Activated naive CD4-positive, alpha-beta T cell treated with anti-CD3 and anti-CD28 coated beads for 36 hours (primary cell): ENCODE measurements around the gene CDKN2AIPNL. TPM values are rescaled to one million over a fixed set of nuclear protein-coding genes. Genes with fewer than 3 reads are reported as not detected.

Source experiments
- CTCF ChIA-PET: fragments of 350-600 bp; sonication (Branson Sonifier 250); formaldehyde crosslinking; loops from one replicate; lab custom pipeline; 2021; ENCODE audit warnings: antibody characterized with exemption; lab: Charles Lee
- DNase-seq: peaks from one replicate; pipeline ENCODE4 v3.0.0-alpha.2; 2020
- H3K27ac Mint-ChIP-seq: one replicate; pipeline ENCODE4 v1.8.0; 2021; ENCODE audit warnings: mild to moderate bottlenecking, mixed read lengths
- H3K27me3 Mint-ChIP-seq: one replicate; pipeline ENCODE4 v1.8.0; 2021; ENCODE audit warnings: low read depth, mixed read lengths
- H3K36me3 Mint-ChIP-seq: one replicate; pipeline ENCODE4 v1.8.0; 2021; ENCODE audit warnings: low read depth, mixed read lengths
- H3K4me1 Mint-ChIP-seq: one replicate; pipeline ENCODE4 v1.8.0; 2021; ENCODE audit warnings: low read depth, mixed read lengths
- H3K4me3 Mint-ChIP-seq: one replicate; pipeline ENCODE4 v1.8.0; 2021; ENCODE audit warnings: mild to moderate bottlenecking, moderate library complexity, mixed read lengths
- H3K9me3 Mint-ChIP-seq: one replicate; pipeline ENCODE4 v1.8.0; 2021; ENCODE audit warnings: mixed read lengths
- intact Hi-C: fragments of 100-400 bp; cut with micrococcal nuclease; formaldehyde crosslinking; loops from one replicate; pipeline ENCODE4 v1.15.1; 2023
- total RNA-seq, 2 experiments: library from RNA; stranded (reverse); gene quantifications; one replicate each; pipeline ENCODE4 v1.2.3, GENCODE V29; 2021

CDKN2AIPNL gene
- total RNA-seq, 2 experiments from 2014 or later: 31.1 to 31.5 TPM

DNA sequence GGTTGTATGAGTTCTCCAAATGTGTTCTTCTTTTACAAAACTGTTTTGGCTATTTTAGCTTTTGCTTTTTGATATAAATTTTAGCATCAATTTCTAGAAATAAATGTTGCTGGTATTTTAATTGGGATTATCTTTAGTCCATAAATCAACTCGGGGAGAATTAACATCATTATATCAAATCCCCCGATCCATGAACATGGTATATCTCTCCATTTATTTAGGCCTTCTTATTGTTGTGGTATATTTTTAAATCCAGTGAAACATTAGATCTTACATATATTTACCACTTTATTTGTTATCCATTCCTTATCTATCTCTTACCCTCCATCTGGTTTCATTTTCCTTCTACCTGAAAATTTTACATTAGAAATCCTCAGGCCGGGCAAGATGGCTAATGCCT, 7.3 kb upstream of the CDKN2AIPNL start:
- Mint-ChIP-seq H3K4me1 (no peaks in the 10 kb centered on the region), H3K4me3 (no peak overlapping the region), H3K9me3 (no peaks in the 10 kb centered on the region), H3K27me3 (no peaks in the 10 kb centered on the region), H3K27ac (no peak overlapping the region), H3K36me3 (no peaks in the 10 kb centered on the region)
- DNase-seq: no peak
- intact Hi-C loops: no loop called here
- CTCF ChIA-PET: interaction anchor here (0.6 to 2.0 kb wide), 3 partner anchors 13 to 209 kb away, joined by 5 to 6 read pairs (median 5); no protein-coding TSS in a partner anchor

DNA sequence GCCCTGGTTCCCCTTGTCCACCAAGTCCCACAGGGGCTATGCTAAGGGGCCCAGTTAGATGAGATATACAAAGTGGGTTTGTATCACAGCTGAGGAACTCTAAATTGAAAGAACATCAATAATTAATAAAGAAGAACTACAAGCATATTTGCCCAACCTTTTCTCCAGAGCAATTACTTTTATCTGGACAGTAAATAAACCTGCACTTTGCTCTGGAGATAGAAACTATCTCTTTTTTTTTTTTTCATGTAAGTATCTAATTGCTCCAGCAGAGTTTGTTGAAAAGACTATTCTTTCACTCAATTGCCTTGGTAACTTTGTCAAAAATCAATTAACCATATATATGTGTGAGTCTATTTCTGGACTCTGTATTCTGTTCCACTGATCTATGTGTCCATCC, 6.0 kb upstream of the CDKN2AIPNL start:
- intact Hi-C loops: no loop called here
- Mint-ChIP-seq H3K36me3 (no peaks in the 10 kb centered on the region), H3K27ac (no peak overlapping the region), H3K9me3 (no peaks in the 10 kb centered on the region), H3K4me3 (no peak overlapping the region), H3K27me3 (no peaks in the 10 kb centered on the region), H3K4me1 (peaks cover 6% of the 10 kb centered on the region)
- DNase-seq: no peak
- CTCF ChIA-PET: interaction anchor here (0.7 kb wide), 1 partner anchor 163 kb away, joined by 11 read pairs; no protein-coding TSS in a partner anchor

DNA sequence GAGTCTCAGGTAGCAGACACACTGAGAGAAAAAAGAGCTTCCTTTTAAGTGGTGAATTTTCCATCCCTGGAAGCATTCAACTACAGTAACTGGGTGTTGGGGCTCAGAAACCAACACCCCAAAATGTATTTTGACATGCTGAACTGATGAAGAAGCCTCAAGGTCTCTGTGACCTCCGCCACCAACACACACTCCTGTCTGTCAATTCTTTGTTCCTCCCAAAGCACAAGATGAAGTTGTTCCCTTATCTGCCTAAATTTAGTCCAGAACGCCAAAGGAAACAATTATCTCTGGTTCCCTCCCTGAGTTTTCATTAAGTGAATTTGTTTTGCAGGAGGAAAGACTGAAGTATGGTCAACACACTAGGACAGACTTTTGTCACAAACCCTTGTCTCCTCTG, 1.4 kb upstream of the CDKN2AIPNL start:
- H3K36me3 Mint-ChIP-seq: peaks cover 9% of the 10 kb centered on the region
- H3K27ac Mint-ChIP-seq: no peak overlapping the region
- no peaks in the 10 kb centered on the region for H3K27me3 Mint-ChIP-seq
- peaks cover 31% of the 10 kb centered on the region for H3K4me1 Mint-ChIP-seq
- H3K4me3 Mint-ChIP-seq: no peak overlapping the region
- no peaks in the 10 kb centered on the region for H3K9me3 Mint-ChIP-seq
- CTCF ChIA-PET: interaction anchor here (0.6 to 1.6 kb wide), 4 partner anchors 11 to 174 kb away, joined by 3 to 4 read pairs (median 4); no protein-coding TSS in a partner anchor
- no peak for DNase-seq
- intact Hi-C loops: loop anchor here (2.0 kb wide), 2 partner anchors 24 to 164 kb away; no protein-coding TSS in a partner anchor

GRCh38 chr5:134411228-134411545, 494 bp downstream of the CDKN2AIPNL start:
- intact Hi-C loops: loop anchor here (1.0 to 2.0 kb wide), 5 partner anchors 40 to 184 kb away; partner anchors contain the start of genes PPP2CA and UBE2B
- H3K27ac Mint-ChIP-seq: peak overlapping the region; percentile 88
- no peak for DNase-seq
- peak overlapping the region; percentile 96 for H3K4me3 Mint-ChIP-seq
- CTCF ChIA-PET: interaction anchor here (0.7 to 2.0 kb wide), 31 partner anchors 10 to 198 kb away, joined by 3 to 12 read pairs (median 5); partner anchors contain the start of genes PPP2CA and UBE2B
- H3K4me1 Mint-ChIP-seq: peaks cover 39% of the 10 kb centered on the region
- H3K9me3 Mint-ChIP-seq: no peaks in the 10 kb centered on the region
- peaks cover 9% of the 10 kb centered on the region for H3K36me3 Mint-ChIP-seq
- no peaks in the 10 kb centered on the region for H3K27me3 Mint-ChIP-seq

- peak overlapping the region; percentile 96 for H3K4me3 Mint-ChIP-seq
- intact Hi-C loops: loop anchor here (1.0 to 2.0 kb wide), 5 partner anchors 40 to 184 kb away; partner anchors contain the start of genes PPP2CA and UBE2B
- H3K36me3 Mint-ChIP-seq: peaks cover 9% of the 10 kb centered on the region
- H3K27ac Mint-ChIP-seq: peak overlapping the region; percentile 88
- CTCF ChIA-PET: interaction anchor here (0.7 to 2.0 kb wide), 27 partner anchors 10 to 197 kb away, joined by 3 to 12 read pairs (median 5); no protein-coding TSS in a partner anchor
- H3K27me3 Mint-ChIP-seq: no peaks in the 10 kb centered on the region
- no peak for DNase-seq
- H3K4me1 Mint-ChIP-seq: peaks cover 42% of the 10 kb centered on the region
- H3K9me3 Mint-ChIP-seq: no peaks in the 10 kb centered on the region
Observed at GRCh38 chr5:134410822-134411221, 859 bp downstream of the CDKN2AIPNL start.

GRCh38 chr5:134409321-134409720, 2.4 kb downstream of the CDKN2AIPNL start:
- Mint-ChIP-seq H3K4me3 (no peak overlapping the region), H3K27ac (no peak overlapping the region), H3K9me3 (no peaks in the 10 kb centered on the region), H3K4me1 (peaks cover 42% of the 10 kb centered on the region), H3K27me3 (no peaks in the 10 kb centered on the region), H3K36me3 (peaks cover 9% of the 10 kb centered on the region)
- intact Hi-C loops: no loop called here
- CTCF ChIA-PET: interaction anchor here (0.5 to 1.6 kb wide), 4 partner anchors 118 to 219 kb away, joined by 3 to 7 read pairs (median 4); no protein-coding TSS in a partner anchor
- no peak for DNase-seq

DNA sequence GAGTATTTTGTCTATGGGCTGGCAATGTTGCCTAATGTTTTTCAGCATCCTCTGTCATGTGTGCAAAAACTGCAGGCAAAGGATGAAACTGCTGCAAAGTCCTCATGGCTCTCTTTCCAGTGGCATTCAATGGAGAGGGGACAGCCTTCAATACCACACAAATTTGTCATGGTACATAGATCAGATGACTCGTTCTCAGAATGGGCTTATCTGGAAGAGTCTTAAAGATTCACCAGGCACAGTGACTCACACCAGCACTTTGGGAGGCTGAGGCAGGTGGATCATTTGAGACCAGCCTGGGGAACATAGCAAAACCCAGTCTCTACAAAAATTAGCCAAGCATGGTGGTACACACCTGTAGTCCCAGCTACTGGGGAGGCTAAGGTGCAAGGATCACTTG, 5.3 kb downstream of the CDKN2AIPNL start:
- no peaks in the 10 kb centered on the region for H3K9me3 Mint-ChIP-seq
- no peaks in the 10 kb centered on the region for H3K27me3 Mint-ChIP-seq
- no peak overlapping the region for H3K27ac Mint-ChIP-seq
- DNase-seq: no peak
- CTCF ChIA-PET: interaction anchor here (1.1 to 1.4 kb wide), 2 partner anchors 103 to 181 kb away, joined by 3 read pairs; no protein-coding TSS in a partner anchor
- no peak overlapping the region for H3K4me3 Mint-ChIP-seq
- intact Hi-C loops: no loop called here
- peaks cover 13% of the 10 kb centered on the region for H3K36me3 Mint-ChIP-seq
- peaks cover 40% of the 10 kb centered on the region for H3K4me1 Mint-ChIP-seq

GRCh38 chr5:134403951-134404350, 7.7 kb downstream of the CDKN2AIPNL start:
- Mint-ChIP-seq H3K27ac (no peak overlapping the region), H3K4me1 (peaks cover 23% of the 10 kb centered on the region), H3K4me3 (no peak overlapping the region), H3K36me3 (peaks cover 10% of the 10 kb centered on the region), H3K27me3 (no peaks in the 10 kb centered on the region), H3K9me3 (no peaks in the 10 kb centered on the region)
- CTCF ChIA-PET: interaction anchor here (0.8 to 1.4 kb wide), 2 partner anchors 174 to 180 kb away, joined by 4 read pairs; no protein-coding TSS in a partner anchor
- intact Hi-C loops: no loop called here
- no peak for DNase-seq

DNA sequence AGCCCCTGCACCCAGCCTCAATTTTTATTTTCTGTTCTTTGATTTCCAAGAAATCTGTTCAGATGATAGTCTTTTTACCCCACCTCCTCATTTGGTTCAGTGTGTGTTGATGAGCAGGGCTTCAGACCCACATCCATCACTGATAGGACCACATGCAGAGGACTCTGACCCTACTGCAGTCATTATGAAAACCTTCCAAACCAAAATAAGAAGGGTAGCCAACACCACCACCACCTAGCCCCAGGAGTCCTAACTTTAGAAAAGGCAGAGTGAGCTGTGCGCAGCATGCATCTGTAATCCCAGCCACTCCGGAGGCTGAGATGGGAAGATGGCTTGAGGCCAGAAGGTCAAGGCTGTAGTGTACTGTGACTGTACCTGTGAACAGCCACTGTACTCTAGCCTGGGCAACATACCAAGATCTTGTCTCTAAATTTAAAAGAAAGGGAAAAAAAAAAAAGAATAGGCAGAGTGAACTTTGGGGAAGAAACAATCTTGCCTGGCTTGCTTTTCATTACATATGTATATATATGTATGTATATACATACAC, 13.0 kb downstream of the CDKN2AIPNL start:
- peaks cover 7% of the 10 kb centered on the region for H3K4me1 Mint-ChIP-seq
- no peaks in the 10 kb centered on the region for H3K9me3 Mint-ChIP-seq
- H3K36me3 Mint-ChIP-seq: peaks cover 20% of the 10 kb centered on the region
- H3K4me3 Mint-ChIP-seq: no peak overlapping the region
- H3K27ac Mint-ChIP-seq: no peak overlapping the region
- DNase-seq: no peak
- no peaks in the 10 kb centered on the region for H3K27me3 Mint-ChIP-seq
- CTCF ChIA-PET: interaction anchor here (1.2 to 1.6 kb wide), 2 partner anchors 13 to 188 kb away, joined by 3 read pairs; partner anchors contain the start of gene CDKN2AIPNL
- intact Hi-C loops: no loop called here

DNA sequence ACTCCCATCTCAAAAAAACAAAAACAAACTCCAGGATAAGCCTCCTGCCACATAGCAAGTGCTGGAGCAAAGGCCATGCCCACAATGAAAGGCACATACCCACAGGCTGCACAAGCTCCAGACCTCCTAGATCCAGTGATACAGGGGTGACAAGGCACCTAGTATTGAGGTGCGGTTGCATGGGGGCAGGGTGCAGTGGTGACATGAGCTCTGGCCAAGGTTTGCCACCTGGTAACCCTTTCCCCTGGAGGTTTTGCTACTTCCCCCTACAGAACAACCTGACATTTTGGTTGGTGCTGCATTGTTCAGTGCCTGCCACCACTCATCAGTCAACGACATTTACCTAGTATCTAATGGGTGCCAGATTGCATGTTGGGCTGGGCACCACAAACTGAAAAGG, 14.5 kb downstream of the CDKN2AIPNL start:
- H3K9me3 Mint-ChIP-seq: no peaks in the 10 kb centered on the region
- H3K36me3 Mint-ChIP-seq: peaks cover 24% of the 10 kb centered on the region
- no peak overlapping the region for H3K27ac Mint-ChIP-seq
- intact Hi-C loops: no loop called here
- H3K4me3 Mint-ChIP-seq: no peak overlapping the region
- H3K4me1 Mint-ChIP-seq: no peaks in the 10 kb centered on the region
- CTCF ChIA-PET: interaction anchor here (0.6 to 2.0 kb wide), 6 partner anchors 11 to 134 kb away, joined by 3 to 7 read pairs (median 5); partner anchors contain the start of gene CDKN2AIPNL
- H3K27me3 Mint-ChIP-seq: no peaks in the 10 kb centered on the region
- DNase-seq: no peak

DNA sequence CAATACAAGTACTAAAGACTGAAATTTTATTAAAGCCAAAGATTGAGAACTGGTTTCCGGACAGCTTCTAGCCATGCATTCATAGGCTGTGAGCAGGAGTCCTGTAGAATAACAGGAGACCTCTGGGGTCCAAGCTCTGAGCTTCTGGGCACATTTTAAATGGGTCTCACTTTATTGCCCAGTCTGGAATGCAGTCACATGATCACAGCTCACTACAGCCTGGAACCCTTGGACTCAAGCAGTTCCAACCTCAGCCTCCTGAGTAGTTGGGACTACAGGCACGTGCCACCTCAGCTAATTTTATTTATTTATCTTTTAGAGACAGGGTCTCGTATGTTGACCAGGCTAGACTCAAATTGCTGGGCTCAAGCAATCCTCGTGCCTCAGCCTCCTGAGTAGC, 15.4 kb downstream of the CDKN2AIPNL start:
- intact Hi-C loops: no loop called here
- DNase-seq: no peak
- H3K4me3 Mint-ChIP-seq: no peak overlapping the region
- peaks cover 25% of the 10 kb centered on the region for H3K36me3 Mint-ChIP-seq
- no peaks in the 10 kb centered on the region for H3K27me3 Mint-ChIP-seq
- H3K27ac Mint-ChIP-seq: no peak overlapping the region
- no peaks in the 10 kb centered on the region for H3K9me3 Mint-ChIP-seq
- H3K4me1 Mint-ChIP-seq: no peaks in the 10 kb centered on the region
- CTCF ChIA-PET: interaction anchor here (1.5 to 2.0 kb wide), 5 partner anchors 12 to 191 kb away, joined by 3 to 7 read pairs (median 5); partner anchors contain the start of gene CDKN2AIPNL

GRCh38 chr5:134394932-134395331, 16.7 kb downstream of the CDKN2AIPNL start:
- H3K4me3 Mint-ChIP-seq: no peak overlapping the region
- no peaks in the 10 kb centered on the region for H3K4me1 Mint-ChIP-seq
- DNase-seq: no peak
- intact Hi-C loops: no loop called here
- no peaks in the 10 kb centered on the region for H3K27me3 Mint-ChIP-seq
- CTCF ChIA-PET: interaction anchor here (1.8 kb wide), 1 partner anchor 16 kb away, joined by 5 read pairs; the partner anchor contains the start of gene CDKN2AIPNL
- peak overlapping the region; percentile 38 for H3K27ac Mint-ChIP-seq
- H3K36me3 Mint-ChIP-seq: peaks cover 33% of the 10 kb centered on the region
- H3K9me3 Mint-ChIP-seq: no peaks in the 10 kb centered on the region
